NCI-H446 (cell line): ENCODE measurements around the gene CHML.

Experiments
- DNase-seq, 2 experiments: peaks; one replicate each; lab custom pipeline; 2025; lab: John Stamatoyannopoulos, UW

CHML gene

GRCh38 chr1:241590719-241591118 is 49.5 kb downstream of the CHML start:
- DNase-seq = no peak
